Fibroblast of lung (primary cell): Measurements from ENCODE around the gene PRMT3. TPM values are rescaled to one million over a fixed set of nuclear protein-coding genes. Genes with fewer than 3 reads are reported as not detected.
"Not testable (repeated sequence)": the region's sequence is repeated elsewhere in the genome, so short reads cannot be mapped to it uniquely, and the experiment has no call there.

Source experiments
- DNase-seq, 2 donors: peaks; one replicate each; pipeline versions ENCODE4 v3.0.0 to v3.0.0-alpha.2; 2010; ENCODE audit warnings: low read depth in 2 of 2
- H2AFZ ChIP-seq: 2 replicates; pipeline ENCODE4 v1.5.1; 2012; ENCODE audit warnings: low read length, control low read depth, inconsistent platforms
- H3K27ac ChIP-seq: 2 replicates; pipeline ENCODE4 v1.5.1; 2011; ENCODE audit warnings: low read length, control low read depth; ENCODE audit not compliant: insufficient read depth
- H3K27me3 ChIP-seq: 2 replicates; pipeline ENCODE4 v1.5.1; 2011; ENCODE audit warnings: mild to moderate bottlenecking, low read length; ENCODE audit not compliant: control insufficient read depth, insufficient read depth
- H3K36me3 ChIP-seq: 2 replicates; pipeline ENCODE4 v1.5.1; 2011; ENCODE audit warnings: low read length; ENCODE audit not compliant: control insufficient read depth, insufficient read depth
- H3K4me1 ChIP-seq: 2 replicates; pipeline ENCODE4 v1.5.1; 2011; ENCODE audit warnings: low read length; ENCODE audit not compliant: control insufficient read depth, insufficient read depth; ENCODE audit errors: extremely low read depth
- H3K4me2 ChIP-seq: 2 replicates; pipeline ENCODE4 v1.5.1; 2011; ENCODE audit warnings: low read length, control low read depth; ENCODE audit not compliant: insufficient read depth; ENCODE audit errors: extremely low read depth
- H3K4me3 ChIP-seq, 4 experiments: fragments of 200-600 bp in 1 of 4; sonication (generic) in 1 of 4; replicated peaks in 1 of 4; 2 replicates each; pipeline ENCODE4 v1.5.1; 2011 to 2016; ENCODE audit warnings: low read length in 4 of 4, low read depth in 3 of 4, mild to moderate bottlenecking in 3 of 4, control low read depth in 2 of 4, inconsistent platforms in 1 of 4, mixed read lengths in 1 of 4; ENCODE audit not compliant: insufficient read depth in 1 of 4; ENCODE audit errors: control extremely low read depth in 1 of 4
- H3K79me2 ChIP-seq: 2 replicates; pipeline ENCODE4 v1.5.1; 2012; ENCODE audit warnings: mild to moderate bottlenecking, low read length, inconsistent platforms; ENCODE audit not compliant: control insufficient read depth, insufficient read depth
- H3K9ac ChIP-seq: 2 replicates; pipeline ENCODE4 v1.5.1; 2011; ENCODE audit warnings: mild to moderate bottlenecking, low read length, control low read depth; ENCODE audit not compliant: insufficient read depth
- H3K9me3 ChIP-seq: 2 replicates; pipeline ENCODE4 v1.5.1; 2012; ENCODE audit warnings: low read depth, low read length; ENCODE audit not compliant: control insufficient read depth, insufficient read depth
- H4K20me1 ChIP-seq: 2 replicates; pipeline ENCODE4 v1.5.1; 2011; ENCODE audit warnings: low read length; ENCODE audit not compliant: control insufficient read depth, insufficient read depth; ENCODE audit errors: extremely low read depth
- EZH2 ChIP-seq: IDR thresholded peaks from 2 replicates; pipeline ENCODE4 v1.5.1; 2012; ENCODE audit warnings: low read length, control low read depth, mild to moderate bottlenecking; ENCODE audit errors: missing control alignments
- polyA plus RNA-seq, 2 donors: library from polyadenylated mRNA; depleted of rRNA in 1 of 2; stranded (reverse) in 1 of 2; unstranded in 1 of 2; fragments of >200 nt; gene quantifications; 2 replicates each; pipeline ENCODE4 v1.2.1, GENCODE V29; 2011 to 2012; ENCODE audit warnings: missing spikeins in 1 of 2
- total RNA-seq: library from RNA; depleted of rRNA; stranded (reverse); fragments of >200 nt; gene quantifications from 2 replicates; pipeline ENCODE4 v1.2.1, GENCODE V29; 2014
- TF ChIP-seq, protein P1 (sequence below), 2 donors: IDR thresholded peaks in 1 of 2; conservative IDR thresholded peaks in 1 of 2; 1 replicate in 1 of 2; 2 replicates in 1 of 2; pipeline ENCODE4 v1.5.1; 2011 to 2012; ENCODE audit warnings: low read length in 2 of 2, control low read depth in 1 of 2, inconsistent platforms in 1 of 2, low read depth in 1 of 2, mild to moderate bottlenecking in 1 of 2

PRMT3 gene
- total and polyA plus RNA-seq, 2 donors (not counting 1 experiment from before 2014, with no cell fraction given): 13.0 to 14.2 TPM

- H3K36me3 ChIP-seq: no peaks in the 10 kb centered on the region
- H3K4me1 ChIP-seq: no peaks in the 10 kb centered on the region
- no peak overlapping the region for H2AFZ ChIP-seq
- TF ChIP-seq EZH2: no peak
- TF ChIP-seq, protein P1, sequence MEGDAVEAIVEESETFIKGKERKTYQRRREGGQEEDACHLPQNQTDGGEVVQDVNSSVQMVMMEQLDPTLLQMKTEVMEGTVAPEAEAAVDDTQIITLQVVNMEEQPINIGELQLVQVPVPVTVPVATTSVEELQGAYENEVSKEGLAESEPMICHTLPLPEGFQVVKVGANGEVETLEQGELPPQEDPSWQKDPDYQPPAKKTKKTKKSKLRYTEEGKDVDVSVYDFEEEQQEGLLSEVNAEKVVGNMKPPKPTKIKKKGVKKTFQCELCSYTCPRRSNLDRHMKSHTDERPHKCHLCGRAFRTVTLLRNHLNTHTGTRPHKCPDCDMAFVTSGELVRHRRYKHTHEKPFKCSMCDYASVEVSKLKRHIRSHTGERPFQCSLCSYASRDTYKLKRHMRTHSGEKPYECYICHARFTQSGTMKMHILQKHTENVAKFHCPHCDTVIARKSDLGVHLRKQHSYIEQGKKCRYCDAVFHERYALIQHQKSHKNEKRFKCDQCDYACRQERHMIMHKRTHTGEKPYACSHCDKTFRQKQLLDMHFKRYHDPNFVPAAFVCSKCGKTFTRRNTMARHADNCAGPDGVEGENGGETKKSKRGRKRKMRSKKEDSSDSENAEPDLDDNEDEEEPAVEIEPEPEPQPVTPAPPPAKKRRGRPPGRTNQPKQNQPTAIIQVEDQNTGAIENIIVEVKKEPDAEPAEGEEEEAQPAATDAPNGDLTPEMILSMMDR (conservative IDR thresholded peaks at IDR 0.05 in 1 of 2, IDR thresholded peaks at IDR 0.05 in 1 of 2; ENCODE audit: low read depth in 1 of 2, low read length in 2 of 2): no peak
- no peaks in the 10 kb centered on the region for H3K9me3 ChIP-seq
- H3K79me2 ChIP-seq: no peaks in the 10 kb centered on the region
- H3K27ac ChIP-seq: no peak overlapping the region
- no peaks in the 10 kb centered on the region for H3K27me3 ChIP-seq
- no peak for DNase-seq
- no peaks in the 10 kb centered on the region for H4K20me1 ChIP-seq
- no peak overlapping the region for H3K9ac ChIP-seq
- no peak overlapping the region for H3K4me2 ChIP-seq
- H3K4me3 ChIP-seq: no peak overlapping the region
These were observed 168.3 kb downstream of the PRMT3 start for GRCh38 chr11:20555783-20556182.

DNA sequence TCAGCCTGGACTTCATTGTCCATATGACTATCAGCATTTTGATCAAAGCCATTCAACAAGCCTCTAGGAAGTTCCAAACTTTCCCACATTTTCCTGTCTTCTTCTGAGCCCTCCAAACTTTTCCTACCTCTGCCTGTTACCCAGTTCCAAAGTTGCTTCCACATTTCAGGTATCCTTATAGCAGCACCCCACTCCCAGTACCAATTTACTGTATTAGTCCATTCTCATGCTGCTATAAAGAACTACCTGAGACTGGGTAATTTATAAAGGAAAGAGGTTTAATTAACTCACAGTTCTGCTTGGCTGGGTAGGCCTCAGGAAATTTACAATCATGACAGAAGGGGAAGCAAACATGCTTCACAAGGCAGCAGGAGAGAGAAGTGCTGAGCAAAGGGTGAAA is 168.9 kb downstream of the PRMT3 start:
- not testable (repeated sequence) for H2AFZ ChIP-seq, H3K4me1 ChIP-seq

DNA sequence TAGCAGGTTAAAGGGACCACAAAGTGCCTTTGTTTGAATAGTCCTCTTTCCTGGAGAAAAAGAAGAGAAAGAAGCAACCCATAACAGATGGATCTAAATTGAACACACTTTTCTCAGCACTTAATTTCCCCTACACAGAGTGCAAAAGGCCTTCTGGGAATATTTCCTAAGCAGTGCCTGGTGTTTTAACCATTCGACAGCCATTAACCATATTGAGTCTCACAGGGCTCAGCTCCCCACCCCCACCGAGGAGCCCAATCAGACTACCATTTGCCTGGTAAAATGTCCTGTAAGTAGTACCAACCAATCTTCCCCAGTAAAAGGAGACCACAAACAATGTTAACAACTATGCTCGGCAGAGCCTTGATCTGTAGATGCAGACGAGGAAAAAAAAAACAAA is 171.2 kb downstream of the PRMT3 start:
- TF ChIP-seq, protein P1 (conservative IDR thresholded peaks at IDR 0.05 in 1 of 2, IDR thresholded peaks at IDR 0.05 in 1 of 2; ENCODE audit: low read depth in 1 of 2, low read length in 2 of 2): no peak
- TF ChIP-seq EZH2: no peak
- no peak overlapping the region for H3K27ac ChIP-seq
- H2AFZ ChIP-seq: no peak overlapping the region
- H4K20me1 ChIP-seq: no peaks in the 10 kb centered on the region
- H3K9ac ChIP-seq: no peak overlapping the region
- no peaks in the 10 kb centered on the region for H3K36me3 ChIP-seq
- no peaks in the 10 kb centered on the region for H3K9me3 ChIP-seq
- H3K4me2 ChIP-seq: no peak overlapping the region
- no peaks in the 10 kb centered on the region for H3K27me3 ChIP-seq
- H3K4me3 ChIP-seq: no peak overlapping the region
- no peak for DNase-seq
- H3K4me1 ChIP-seq: no peaks in the 10 kb centered on the region
- H3K79me2 ChIP-seq: no peaks in the 10 kb centered on the region

More for the DNA sequence above, 168.9 kb downstream of the PRMT3 start:
- not testable (repeated sequence) for H3K4me3 ChIP-seq, H3K9ac ChIP-seq, H3K27me3 ChIP-seq, H3K36me3 ChIP-seq, H3K9me3 ChIP-seq, H3K27ac ChIP-seq, DNase-seq, H3K4me2 ChIP-seq, H4K20me1 ChIP-seq, H3K79me2 ChIP-seq

Other genes starting within 250 kb of the PRMT3 start
- gene DBX1, start 227.2 kb upstream of the PRMT3 start, total RNA-seq: not detected in 2 replicates
- not detected in 2 replicates for gene DBX1, start 227.2 kb upstream of the PRMT3 start, polyA plus RNA-seq
- 69.1 and 77.6 TPM in 2 replicates for gene HTATIP2, start 24.0 kb upstream of the PRMT3 start, total RNA-seq
- 43.5 and 59.1 TPM in 2 replicates for gene HTATIP2, start 24.0 kb upstream of the PRMT3 start, polyA plus RNA-seq
- not detected in 2 replicates for gene SLC6A5, start 211.9 kb downstream of the PRMT3 start, total RNA-seq
- not detected in 2 replicates for gene SLC6A5, start 211.9 kb downstream of the PRMT3 start, polyA plus RNA-seq